Measurements from ENCODE around the gene MT2A.

GRCh38 chr16:56639045-56639444 lies 30.7 kb downstream of the MT2A start:
- TF ChIP-seq POLR2AphosphoS5 (IDR thresholded peaks at IDR 0.05; ENCODE audit: low read depth, low read length) (no peak), POLR2A (IDR thresholded peaks at IDR 0.05; ENCODE audit: low read depth, low read length) (no peak), TAF1 (IDR thresholded peaks at IDR 0.05; ENCODE audit: low read depth, low read length) (no peak), PAX5 (IDR thresholded peaks at IDR 0.05; ENCODE audit: insufficient read depth, low read length, severe bottlenecking) (no peak)

Data from GM12891 (cell line).